Natural killer cell (primary cell): Measurements from ENCODE around the gene PFKFB2. TPM values are rescaled to one million over a fixed set of nuclear protein-coding genes. Genes with fewer than 3 reads are reported as not detected.
A peak's percentile ranks its signal among the peaks of the same experiment; 100 is the strongest.

Source experiments
- ATAC-seq, 3 donors: fragments of 150-1000 bp in 2 of 3; fragments of 200-7000 bp in 1 of 3; cut with Tn5 transposase; 1 replicate in 1 of 3; 2 replicates in 2 of 3; pipeline ENCODE4 v1.10.0; 2021; ENCODE audit warnings: mild to moderate bottlenecking in 2 of 3, moderate library complexity in 2 of 3
- DNase-seq, 2 donors: peaks; one replicate each; pipeline versions ENCODE4 v3.0.0 to v3.0.0-alpha.2; 2013 to 2021; ENCODE audit warnings: mixed read lengths in 1 of 2
- H3K27ac ChIP-seq: one replicate; pipeline ENCODE4 v1.5.1; 2013; ENCODE audit warnings: mild to moderate bottlenecking, low read length
- H3K27me3 ChIP-seq: one replicate; pipeline ENCODE4 v1.6.1; 2013; ENCODE audit warnings: low read length; ENCODE audit not compliant: control insufficient read depth, insufficient read depth
- H3K36me3 ChIP-seq: one replicate; pipeline ENCODE4 v1.6.1; 2013; ENCODE audit warnings: low read length; ENCODE audit not compliant: control insufficient read depth, insufficient read depth
- H3K4me1 ChIP-seq: one replicate; pipeline ENCODE4 v1.6.1; 2013; ENCODE audit warnings: low read length; ENCODE audit not compliant: control insufficient read depth, insufficient read depth
- H3K4me3 ChIP-seq: one replicate; pipeline ENCODE4 v1.5.1; 2013; ENCODE audit warnings: low read length
- H3K9me3 ChIP-seq: one replicate; pipeline ENCODE4 v1.6.1; 2013; ENCODE audit warnings: low read length; ENCODE audit not compliant: control insufficient read depth, insufficient read depth
- H3K27ac Mint-ChIP-seq, 2 donors: one replicate each; pipeline ENCODE4 v1.8.0; 2022; ENCODE audit warnings: mild to moderate bottlenecking in 2 of 2, mixed read lengths in 2 of 2, moderate library complexity in 1 of 2
- H3K27me3 Mint-ChIP-seq, 2 donors: one replicate each; pipeline ENCODE4 v1.8.0; 2022; ENCODE audit warnings: low read depth in 2 of 2, mixed read lengths in 2 of 2
- H3K36me3 Mint-ChIP-seq: one replicate; pipeline ENCODE4 v1.8.0; 2022; ENCODE audit warnings: mixed read lengths
- H3K4me1 Mint-ChIP-seq, 2 donors: one replicate each; pipeline ENCODE4 v1.8.0; 2022; ENCODE audit warnings: mixed read lengths in 2 of 2
- H3K4me3 Mint-ChIP-seq: one replicate; pipeline ENCODE4 v1.8.0; 2022; ENCODE audit warnings: mild to moderate bottlenecking, moderate library complexity, mixed read lengths
- H3K9me3 Mint-ChIP-seq, 2 donors: one replicate each; pipeline ENCODE4 v1.8.0; 2022; ENCODE audit warnings: mixed read lengths in 2 of 2
- WGBS: methylation state at CpG from one replicate; pipeline ENCODE4 v1.1.7; 2013; ENCODE audit warnings: missing lambda C conversion rate; ENCODE audit not compliant: insufficient coverage; 5-methylcytosine and 5-hydroxymethylcytosine counted together
- intact Hi-C: fragments of 100-400 bp; cut with micrococcal nuclease; formaldehyde crosslinking; loops from one replicate; pipeline ENCODE4 v1.14.2; 2022
- total RNA-seq, 4 donors: library from RNA; stranded (reverse); fragments of 120-200 nt in 1 of 4; gene quantifications; one replicate each; pipeline versions ENCODE4 v1.2.3 to v1.2.4, GENCODE V29; 2013 to 2022
- TF ChIP-seq, protein P1 (sequence below): fragments of 200-600 bp; IDR thresholded peaks from one replicate; pipeline ENCODE4 v1.8.0; 2022; ENCODE audit warnings: antibody characterized with exemption

Gene PFKFB2
- total RNA-seq, 3 donors from 2014 or later (not counting 1 experiment from before 2014, with no cell fraction given) = 5.3 to 8.5 (median 7.4) TPM

DNA sequence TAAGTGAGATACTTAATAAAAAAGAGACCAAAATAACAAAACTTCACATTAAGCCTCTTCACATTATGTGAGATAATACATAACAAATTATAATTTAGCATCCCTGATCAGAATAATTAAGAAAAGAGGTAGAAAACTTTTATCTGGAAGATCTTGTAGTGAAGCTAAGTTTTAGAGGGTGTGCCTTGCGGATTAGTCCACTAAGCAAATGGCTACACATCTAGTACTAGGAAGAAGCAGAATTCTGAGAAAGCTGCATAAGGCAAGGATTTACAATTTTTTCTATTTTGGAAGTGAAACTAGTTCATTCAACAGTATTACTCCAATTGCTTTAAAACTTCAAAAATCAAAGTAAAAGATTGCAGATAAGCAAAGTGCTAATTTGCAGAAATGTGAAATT is 5.6 kb upstream of the PFKFB2 start:
- TF ChIP-seq, protein P1, sequence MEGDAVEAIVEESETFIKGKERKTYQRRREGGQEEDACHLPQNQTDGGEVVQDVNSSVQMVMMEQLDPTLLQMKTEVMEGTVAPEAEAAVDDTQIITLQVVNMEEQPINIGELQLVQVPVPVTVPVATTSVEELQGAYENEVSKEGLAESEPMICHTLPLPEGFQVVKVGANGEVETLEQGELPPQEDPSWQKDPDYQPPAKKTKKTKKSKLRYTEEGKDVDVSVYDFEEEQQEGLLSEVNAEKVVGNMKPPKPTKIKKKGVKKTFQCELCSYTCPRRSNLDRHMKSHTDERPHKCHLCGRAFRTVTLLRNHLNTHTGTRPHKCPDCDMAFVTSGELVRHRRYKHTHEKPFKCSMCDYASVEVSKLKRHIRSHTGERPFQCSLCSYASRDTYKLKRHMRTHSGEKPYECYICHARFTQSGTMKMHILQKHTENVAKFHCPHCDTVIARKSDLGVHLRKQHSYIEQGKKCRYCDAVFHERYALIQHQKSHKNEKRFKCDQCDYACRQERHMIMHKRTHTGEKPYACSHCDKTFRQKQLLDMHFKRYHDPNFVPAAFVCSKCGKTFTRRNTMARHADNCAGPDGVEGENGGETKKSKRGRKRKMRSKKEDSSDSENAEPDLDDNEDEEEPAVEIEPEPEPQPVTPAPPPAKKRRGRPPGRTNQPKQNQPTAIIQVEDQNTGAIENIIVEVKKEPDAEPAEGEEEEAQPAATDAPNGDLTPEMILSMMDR = no peak
- DNase-seq (no peak), ATAC-seq (no peak)
- Mint-ChIP-seq H3K36me3 (peaks cover 5% of the 10 kb centered on the region), H3K27me3 (no peaks in the 10 kb centered on the region), H3K4me1 (peaks cover 52 to 64% of the 10 kb centered on the region in 2 donors), H3K27ac (no peak overlapping the region), H3K4me3 (peak overlapping the region; percentile 13), H3K9me3 (no peaks in the 10 kb centered on the region)
- WGBS = 100% methylated on average over 1 of the region's 1 CpG
- no peak overlapping the region for H3K27ac ChIP-seq
- peaks cover 13% of the 10 kb centered on the region for H3K4me1 ChIP-seq
- no peaks in the 10 kb centered on the region for H3K27me3 ChIP-seq
- peaks cover 40% of the 10 kb centered on the region for H3K36me3 ChIP-seq
- intact Hi-C loops = no loop called here
- no peaks in the 10 kb centered on the region for H3K9me3 ChIP-seq
- H3K4me3 ChIP-seq = no peak overlapping the region

DNA sequence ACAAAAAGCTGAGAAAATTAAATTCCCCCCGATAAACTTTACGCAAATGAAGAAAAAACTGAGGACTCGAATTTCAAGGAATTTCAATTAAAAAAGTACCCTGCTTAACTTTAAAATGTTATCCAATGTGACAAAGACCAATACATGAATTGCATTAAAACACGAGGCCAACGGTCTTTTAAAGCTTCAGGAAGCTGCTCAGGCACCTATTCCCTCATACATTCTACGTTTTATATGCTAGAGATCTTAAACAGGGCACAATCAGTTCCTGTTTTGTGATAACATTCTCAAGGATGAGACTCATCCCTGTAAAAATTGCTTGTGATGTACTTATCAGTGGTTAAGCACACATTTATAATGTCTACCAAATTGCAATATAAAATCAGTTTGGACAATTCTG is 5.0 kb upstream of the PFKFB2 start:
- H3K27me3 ChIP-seq = no peaks in the 10 kb centered on the region
- ATAC-seq = no peak
- H3K9me3 Mint-ChIP-seq = no peaks in the 10 kb centered on the region
- H3K27me3 Mint-ChIP-seq = no peaks in the 10 kb centered on the region
- TF ChIP-seq, protein P1 = no peak
- intact Hi-C loops = no loop called here
- peaks cover 40% of the 10 kb centered on the region for H3K36me3 ChIP-seq
- H3K9me3 ChIP-seq = no peaks in the 10 kb centered on the region
- peaks cover 58 to 66% of the 10 kb centered on the region in 2 donors for H3K4me1 Mint-ChIP-seq
- WGBS = 93% methylated on average over 6 of the region's 6 CpGs
- H3K27ac ChIP-seq = no peak overlapping the region
- no peak overlapping the region for H3K4me3 Mint-ChIP-seq
- H3K4me3 ChIP-seq = no peak overlapping the region
- H3K36me3 Mint-ChIP-seq = peaks cover 5% of the 10 kb centered on the region
- no peak overlapping the region for H3K27ac Mint-ChIP-seq
- no peak for DNase-seq
- H3K4me1 ChIP-seq = peaks cover 15% of the 10 kb centered on the region

- ATAC-seq = no peak
- Histone ChIP-seq H3K9me3 (no peaks in the 10 kb centered on the region), H3K27ac (no peak overlapping the region), H3K36me3 (peaks cover 38% of the 10 kb centered on the region), H3K4me3 (no peak overlapping the region), H3K27me3 (no peaks in the 10 kb centered on the region), H3K4me1 (peaks cover 24% of the 10 kb centered on the region)
- TF ChIP-seq, protein P1 = no peak
- Mint-ChIP-seq H3K36me3 (peaks cover 5% of the 10 kb centered on the region), H3K27me3 (no peaks in the 10 kb centered on the region), H3K27ac (peak overlapping the region in 1 of 2 donors; percentile 96), H3K9me3 (no peaks in the 10 kb centered on the region), H3K4me1 (peaks cover 59 to 63% of the 10 kb centered on the region in 2 donors), H3K4me3 (peak overlapping the region; percentile 100)
- intact Hi-C loops = no loop called here
- DNase-seq = no peak
- WGBS = 93% methylated on average over 4 of the region's 4 CpGs
These were observed 4.0 kb upstream of the PFKFB2 start for GRCh38 chr1:207049054-207049453.

DNA sequence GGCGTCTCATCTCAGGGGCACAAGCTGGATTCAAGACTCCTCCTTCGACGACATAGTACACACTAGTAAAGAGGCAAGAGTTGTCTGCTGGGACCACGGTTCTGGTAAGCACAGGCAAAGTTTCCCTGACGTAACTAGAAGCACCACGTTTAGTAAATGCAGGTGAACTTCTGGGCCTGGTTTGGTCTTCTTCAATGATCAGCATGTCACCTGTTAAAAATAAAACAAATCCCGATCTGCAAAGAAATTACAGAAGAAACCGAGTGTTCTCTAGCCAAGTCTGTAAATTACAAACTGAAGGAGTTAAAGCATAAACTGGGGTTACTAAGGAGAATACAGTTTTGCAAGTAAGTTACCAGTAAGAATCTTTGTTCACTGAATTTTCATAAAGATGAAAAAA is 3.6 kb upstream of the PFKFB2 start:
- TF ChIP-seq, protein P1 = no peak
- Mint-ChIP-seq H3K9me3 (no peaks in the 10 kb centered on the region), H3K27me3 (no peaks in the 10 kb centered on the region), H3K4me3 (peak overlapping the region; percentile 100), H3K36me3 (peaks cover 5% of the 10 kb centered on the region), H3K4me1 (peaks cover 55 to 59% of the 10 kb centered on the region in 2 donors), H3K27ac (peak overlapping the region; percentile 96 to 99)
- no peak overlapping the region for H3K4me3 ChIP-seq
- no peaks in the 10 kb centered on the region for H3K9me3 ChIP-seq
- intact Hi-C loops = no loop called here
- peaks cover 25% of the 10 kb centered on the region for H3K4me1 ChIP-seq
- H3K27ac ChIP-seq = no peak overlapping the region
- H3K27me3 ChIP-seq = no peaks in the 10 kb centered on the region
- DNase-seq (no peak), ATAC-seq (no peak)
- WGBS = 74% methylated on average over 8 of the region's 8 CpGs
- peaks cover 35% of the 10 kb centered on the region for H3K36me3 ChIP-seq
